Gastroesophageal sphincter (tissue), 4 donors: ENCODE results near the gene MTFR1L. TPM values are rescaled to one million over a fixed set of nuclear protein-coding genes. Genes with fewer than 3 reads are reported as not detected.

Experiments used
- ATAC-seq: fragments of 150-250 bp; one replicate; pipeline ENCODE4 v1.9.1; 2016; ENCODE audit warnings: mild to moderate bottlenecking, moderate library complexity
- H3K27ac ChIP-seq, 4 donors: fragments of 200-600 bp; sonication (generic) in 3 of 4; 1 replicate in 3 of 4; 2 replicates in 1 of 4; pipeline ENCODE4 v1.5.1; 2016 to 2019
- H3K27me3 ChIP-seq: fragments of 200-600 bp; sonication (generic); one replicate; pipeline ENCODE4 v1.5.1; 2019
- H3K36me3 ChIP-seq, 2 donors: fragments of 200-600 bp; sonication (generic); one replicate each; pipeline ENCODE4 v1.5.1; 2019; ENCODE audit warnings: control low read depth in 1 of 2
- H3K4me1 ChIP-seq, 3 donors: fragments of 200-600 bp; sonication (generic); 1 replicate in 2 of 3; 2 replicates in 1 of 3; pipeline ENCODE4 v1.5.1; 2016 to 2019; ENCODE audit warnings: control low read depth in 2 of 3
- H3K4me3 ChIP-seq, 2 donors: fragments of 200-600 bp; sonication (generic); one replicate each; pipeline ENCODE4 v1.5.1; 2019; ENCODE audit warnings: mild to moderate bottlenecking in 1 of 2, moderate library complexity in 1 of 2
- H3K9me3 ChIP-seq, 3 donors: fragments of 200-600 bp; sonication (generic); one replicate each; pipeline ENCODE4 v1.5.1; 2017 to 2019; ENCODE audit warnings: control low read depth in 2 of 3
- CTCF ChIP-seq, 4 experiments: fragments of 200-600 bp in 2 of 4; fragments of 450-650 bp in 2 of 4; sonication (generic) in 1 of 4; IDR thresholded peaks; one replicate each; pipeline ENCODE4 v1.5.1; 2017 to 2019; ENCODE audit warnings: antibody characterized with exemption in 4 of 4, mild to moderate bottlenecking in 2 of 4, moderate library complexity in 2 of 4
- EP300 ChIP-seq: sonication (generic); formaldehyde crosslinking; IDR thresholded peaks from one replicate; pipeline ENCODE4 v1.6.1; 2017; ENCODE audit warnings: antibody characterized with exemption, mild to moderate bottlenecking
- POLR2A ChIP-seq, 2 donors: fragments of 450-650 bp; IDR thresholded peaks; one replicate each; pipeline ENCODE4 v1.6.1; 2017; ENCODE audit warnings: antibody characterized with exemption in 2 of 2, mild to moderate bottlenecking in 2 of 2, moderate library complexity in 1 of 2
- POLR2AphosphoS5 ChIP-seq: sonication (generic); formaldehyde crosslinking; IDR thresholded peaks from one replicate; pipeline ENCODE4 v1.6.1; 2017; ENCODE audit warnings: antibody characterized with exemption
- WGBS, 2 donors: methylation state at CpG; one replicate each; pipeline ENCODE4 v1.1.5; 2018; ENCODE audit warnings: low coverage in 1 of 2; 5-methylcytosine and 5-hydroxymethylcytosine counted together
- total RNA-seq, 4 donors: library from RNA; depleted of rRNA; stranded (reverse); fragments of >200 nt; gene quantifications; one replicate each; pipeline ENCODE4 v1.1.0, GENCODE V29; 2016

The MTFR1L gene
- total RNA-seq, 4 donors from 2014 or later = 83.2 to 128 (median 101) TPM

GRCh38 chr1:25813734-25814471 is 5.9 kb upstream of the MTFR1L start:
- peaks cover 0 to 79% of the 10 kb centered on the region in 2 donors for H3K36me3 ChIP-seq
- ATAC-seq = no peak
- no peaks in the 10 kb centered on the region for H3K9me3 ChIP-seq
- no peak overlapping the region for H3K4me3 ChIP-seq
- no peak overlapping the region for H3K27ac ChIP-seq
- H3K4me1 ChIP-seq = peaks cover 0 to 27% (median 20%) of the 10 kb centered on the region in 3 donors
- no peaks in the 10 kb centered on the region for H3K27me3 ChIP-seq
- 81% methylated on average over 2 of the region's 24 CpGs; no CpG with 5 or more reads in 1 of the 2 donors for WGBS, 2 donors
- no peak for TF ChIP-seq EP300
- TF ChIP-seq POLR2A (IDR thresholded peaks at IDR 0.05) = no peak
- no peak for TF ChIP-seq CTCF (IDR thresholded peaks at IDR 0.05)
- no peak for TF ChIP-seq POLR2AphosphoS5

GRCh38 chr1:25814549-25815087 is 5.1 kb upstream of the MTFR1L start:
- TF ChIP-seq CTCF (IDR thresholded peaks at IDR 0.05) = no peak
- no peak for TF ChIP-seq POLR2A (IDR thresholded peaks at IDR 0.05)
- no peak for TF ChIP-seq POLR2AphosphoS5
- TF ChIP-seq EP300 = no peak
- peaks cover 0 to 29% (median 23%) of the 10 kb centered on the region in 3 donors for H3K4me1 ChIP-seq
- peaks cover 0 to 72% of the 10 kb centered on the region in 2 donors for H3K36me3 ChIP-seq
- no peaks in the 10 kb centered on the region for H3K27me3 ChIP-seq
- 72 to 100% methylated on average over 1 to 5 of the region's 7 CpGs for WGBS, 2 donors
- ATAC-seq = no peak
- H3K27ac ChIP-seq = no peak overlapping the region
- H3K9me3 ChIP-seq = no peaks in the 10 kb centered on the region
- no peak overlapping the region for H3K4me3 ChIP-seq

GRCh38 chr1:25815208-25816111 is 4.3 kb upstream of the MTFR1L start:
- Histone ChIP-seq H3K27ac (no peak overlapping the region), H3K4me1 (peaks cover 0 to 25% (median 20%) of the 10 kb centered on the region in 3 donors), H3K27me3 (no peaks in the 10 kb centered on the region), H3K36me3 (peaks cover 0 to 63% of the 10 kb centered on the region in 2 donors), H3K4me3 (no peak overlapping the region), H3K9me3 (no peaks in the 10 kb centered on the region)
- WGBS, 2 donors = 75 to 94% methylated on average over 3 to 15 of the region's 24 CpGs
- TF ChIP-seq POLR2A (IDR thresholded peaks at IDR 0.05) (no peak), EP300 (no peak), CTCF (IDR thresholded peaks at IDR 0.05) (no peak), POLR2AphosphoS5 (no peak)
- ATAC-seq = no peak

- ATAC-seq = no peak
- Histone ChIP-seq H3K27me3 (no peaks in the 10 kb centered on the region), H3K27ac (no peak overlapping the region), H3K9me3 (no peaks in the 10 kb centered on the region), H3K36me3 (peaks cover 0 to 56% of the 10 kb centered on the region in 2 donors), H3K4me1 (peaks cover 0 to 25% (median 17%) of the 10 kb centered on the region in 3 donors), H3K4me3 (no peak overlapping the region)
- WGBS, 2 donors = 83 to 84% methylated on average over 5 to 6 of the region's 15 CpGs
- TF ChIP-seq POLR2A (IDR thresholded peaks at IDR 0.05) = no peak
- TF ChIP-seq CTCF (IDR thresholded peaks at IDR 0.05) = no peak
- no peak for TF ChIP-seq EP300
- no peak for TF ChIP-seq POLR2AphosphoS5
Measured at GRCh38 chr1:25816112-25816718, 3.5 kb upstream of the MTFR1L start.
